Subcutaneous adipose tissue (tissue), 4 donors: ENCODE results near the gene ECM1. TPM values are rescaled to one million over a fixed set of nuclear protein-coding genes. Genes with fewer than 3 reads are reported as not detected.

Source experiments
- CTCF ChIP-seq: fragments of 450-650 bp; IDR thresholded peaks from one replicate; pipeline ENCODE4 v1.5.1; 2016; ENCODE audit warnings: low read depth, mild to moderate bottlenecking, control low read depth, antibody characterized with exemption, moderate library complexity
- total RNA-seq, 4 donors: library from RNA; depleted of rRNA; stranded (reverse); fragments of >200 nt; gene quantifications; one replicate each; pipeline ENCODE4 v1.1.0, GENCODE V29; 2016

ECM1 gene
- total RNA-seq, 4 donors from 2014 or later = 12.1 to 53.2 (median 29.5) TPM

GRCh38 chr1:150534002-150534401 lies 26.1 kb downstream of the ECM1 start:
- no peak for TF ChIP-seq CTCF

- no peak for TF ChIP-seq CTCF
Observed at GRCh38 chr1:150535511-150536287, 27.8 kb downstream of the ECM1 start.

DNA sequence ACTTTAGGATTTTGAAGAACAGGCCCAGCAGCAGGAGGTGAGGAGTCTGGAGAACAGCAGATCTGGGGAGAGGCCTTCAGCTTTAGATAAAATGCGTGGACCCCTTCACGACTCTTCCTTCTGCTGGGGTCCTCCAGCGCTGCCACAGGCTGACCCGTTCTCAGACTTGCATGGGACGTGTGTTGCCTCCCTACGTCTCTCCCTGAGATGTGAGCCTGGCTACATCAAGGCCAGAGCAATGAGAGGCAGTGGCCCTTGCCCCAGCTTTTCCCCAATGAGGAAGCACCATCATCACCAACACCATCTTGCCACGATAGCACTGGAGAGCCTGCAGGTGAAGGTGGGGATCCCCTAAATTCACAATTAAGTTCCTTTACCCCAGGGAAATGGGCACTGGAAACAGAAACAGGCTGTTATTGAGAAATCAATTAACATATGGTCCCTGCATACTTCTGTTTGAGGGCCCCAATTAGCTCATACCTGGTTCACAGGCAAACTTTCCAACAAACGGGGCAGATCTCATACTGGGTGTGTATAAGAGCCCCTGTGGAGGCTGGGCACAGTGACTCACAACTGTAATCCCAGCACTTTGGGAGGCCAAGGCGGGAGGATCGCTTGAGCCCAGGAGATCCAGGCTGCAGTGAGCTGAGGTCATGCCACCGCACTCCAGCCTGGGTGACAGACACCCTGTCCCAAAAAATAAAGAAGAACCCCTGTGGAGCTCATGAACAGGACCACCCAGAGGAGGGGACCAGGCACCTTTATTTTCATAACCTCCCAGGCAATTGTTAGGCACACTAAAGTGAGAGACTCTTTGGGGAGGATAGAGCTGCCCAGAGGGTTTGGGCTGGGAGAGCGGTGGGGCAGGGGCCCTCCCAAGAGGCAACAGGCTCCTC lies 29.2 kb downstream of the ECM1 start:
- TF ChIP-seq CTCF = no peak

GRCh38 chr1:150537732-150538684 lies 30.1 kb downstream of the ECM1 start:
- TF ChIP-seq CTCF = no peak

GRCh38 chr1:150543500-150544143 lies 35.7 kb downstream of the ECM1 start:
- no peak for TF ChIP-seq CTCF

DNA sequence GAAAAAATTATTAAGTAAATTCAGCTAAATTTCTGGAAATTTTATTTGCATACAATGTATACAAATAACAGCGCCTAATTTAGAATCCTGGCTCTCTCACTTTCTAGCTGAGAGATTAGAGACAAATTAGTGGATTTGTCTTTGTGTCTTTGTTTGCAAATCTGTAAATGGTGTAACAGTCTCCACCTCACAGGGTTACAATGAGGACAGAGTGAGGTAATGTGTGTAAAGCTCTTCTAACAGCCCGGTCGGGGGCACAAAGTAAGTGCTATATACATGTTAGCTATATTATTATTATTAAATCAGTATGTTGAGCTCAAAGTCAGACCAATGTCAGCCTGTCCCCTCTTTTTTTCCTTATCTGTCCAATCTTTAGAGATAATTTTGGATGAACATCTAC lies 36.3 kb downstream of the ECM1 start:
- TF ChIP-seq CTCF = no peak
